D721Med (cell line): Measurements from ENCODE around the gene ROBO1.

Source experiments
- DNase-seq: peaks from one replicate; pipeline ENCODE4 v3.0.0; 2011; ENCODE audit warnings: low spot score; ENCODE audit not compliant: insufficient read length
- FAIRE-seq: peaks from 2 replicates; lab custom pipeline; 2011; peaks lifted over from hg19 to GRCh38; lab: Jason Lieb, UNC
- CTCF ChIP-seq: IDR thresholded peaks from 2 replicates; pipeline ENCODE4 v1.5.1; 2012; ENCODE audit warnings: mild to moderate bottlenecking, control low read depth; ENCODE audit not compliant: insufficient read depth; ENCODE audit errors: missing control alignments

ROBO1 gene

GRCh38 chr3:78604341-78604740, 1163.5 kb downstream of the ROBO1 start:
- TF ChIP-seq CTCF, result no peak
- DNase-seq, result no peak

GRCh38 chr3:78601249-78601648, 1166.5 kb downstream of the ROBO1 start:
- no peak for TF ChIP-seq CTCF
- no peak for DNase-seq
- no peak for FAIRE-seq

More at GRCh38 chr3:78604341-78604740, 1163.5 kb downstream of the ROBO1 start:
- peak; percentile 55 for FAIRE-seq

- TF ChIP-seq CTCF, result no peak
- DNase-seq, result no peak
- FAIRE-seq, result no peak
Observed at GRCh38 chr3:78589778-78590177, 1178.0 kb downstream of the ROBO1 start.

- FAIRE-seq (no peak), DNase-seq (no peak)
- TF ChIP-seq CTCF, result no peak
Observed at GRCh38 chr3:78588906-78589621, 1178.7 kb downstream of the ROBO1 start.

- TF ChIP-seq CTCF, result no peak
- FAIRE-seq (no peak), DNase-seq (no peak)
Observed at GRCh38 chr3:78580681-78581080, 1187.1 kb downstream of the ROBO1 start.

- DNase-seq, result no peak
- TF ChIP-seq CTCF, result no peak
- no peak for FAIRE-seq
Observed at GRCh38 chr3:78571486-78571885, 1196.3 kb downstream of the ROBO1 start.

GRCh38 chr3:78570496-78570895, 1197.3 kb downstream of the ROBO1 start:
- no peak for TF ChIP-seq CTCF
- no peak for FAIRE-seq
- no peak for DNase-seq
